ENCODE data around the gene TM4SF18. TPM values are rescaled to one million over a fixed set of nuclear protein-coding genes. Genes with fewer than 3 reads are reported as not detected.

The TM4SF18 gene
- total RNA-seq, 2 donors from 2014 or later: 7.9 to 13.2 TPM

DNA sequence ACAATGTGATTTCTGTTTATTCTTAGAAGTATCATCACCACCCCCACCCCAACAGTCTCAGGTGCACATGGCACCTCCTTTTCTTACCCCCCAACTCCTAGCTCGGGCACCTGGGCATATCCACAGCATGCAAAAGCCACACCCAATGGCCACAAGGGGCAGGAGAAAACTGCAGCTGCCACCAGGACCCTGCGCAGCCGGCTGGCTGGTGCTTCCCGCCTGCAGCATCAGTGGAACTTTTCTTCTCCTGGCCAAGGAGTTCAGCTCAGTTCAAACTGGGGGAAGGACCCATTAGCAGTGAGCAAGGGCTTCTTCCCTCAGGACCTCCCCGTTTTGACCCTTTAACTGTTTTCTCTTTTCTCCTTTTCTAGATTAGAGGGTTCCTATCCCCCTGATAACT, 44.8 kb downstream of the TM4SF18 start:
- Histone ChIP-seq H3K27me3 (no peaks in the 10 kb centered on the region), H3K36me3 (replicated peaks in 1 of 2; ENCODE audit: insufficient read depth in 1 of 2, low read depth in 2 of 2) (no peaks in the 10 kb centered on the region), H3K27ac (no peak overlapping the region), H3K4me1 (no peaks in the 10 kb centered on the region), H3K9me3 (no peaks in the 10 kb centered on the region), H3K4me3 (no peak overlapping the region)
- TF ChIP-seq POLR2A (IDR thresholded peaks at IDR 0.05): no peak
- WGBS, 2 donors: 71 to 74% methylated on average over 5 of the region's 5 CpGs
- intact Hi-C loops (cut with DNase I): no loop called here
- no peak for ATAC-seq
- DNase-seq: no peak

GRCh38 chr3:149284034-149284433, 49.4 kb downstream of the TM4SF18 start:
- Histone ChIP-seq H3K4me1 (peaks cover 15% of the 10 kb centered on the region), H3K9me3 (no peaks in the 10 kb centered on the region), H3K27me3 (no peaks in the 10 kb centered on the region), H3K4me3 (no peak overlapping the region), H3K27ac (no peak overlapping the region), H3K36me3 (replicated peaks in 1 of 2; ENCODE audit: insufficient read depth in 1 of 2, low read depth in 2 of 2) (no peaks in the 10 kb centered on the region)
- WGBS, 2 donors: 93 to 100% methylated on average over 3 to 15 of the region's 23 CpGs
- TF ChIP-seq POLR2A (IDR thresholded peaks at IDR 0.05) (no peak), CTCF (IDR thresholded peaks at IDR 0.05) (no peak)
- intact Hi-C loops (cut with DNase I): no loop called here
- ATAC-seq (no peak), DNase-seq (no peak)

DNA sequence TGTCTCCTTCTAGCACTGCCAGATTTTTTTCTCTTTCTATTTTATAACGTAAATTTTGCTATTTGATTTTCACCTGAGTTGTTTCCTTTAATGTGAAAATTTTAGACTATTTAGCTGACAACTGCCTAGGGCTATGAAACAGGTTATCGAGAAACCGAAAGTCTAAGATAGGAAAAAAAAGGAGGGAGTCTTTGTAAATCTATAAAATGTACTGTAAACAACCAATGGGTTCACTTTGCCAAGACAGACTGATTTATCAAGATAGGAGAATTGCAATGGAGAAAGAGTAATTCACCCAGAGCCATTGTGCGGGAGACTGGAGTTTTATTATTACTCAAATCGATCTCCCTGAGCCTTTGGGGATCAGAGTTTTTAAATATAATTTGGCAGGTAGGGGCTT, 50.0 kb downstream of the TM4SF18 start:
- no peak overlapping the region for H3K27ac ChIP-seq

DNA sequence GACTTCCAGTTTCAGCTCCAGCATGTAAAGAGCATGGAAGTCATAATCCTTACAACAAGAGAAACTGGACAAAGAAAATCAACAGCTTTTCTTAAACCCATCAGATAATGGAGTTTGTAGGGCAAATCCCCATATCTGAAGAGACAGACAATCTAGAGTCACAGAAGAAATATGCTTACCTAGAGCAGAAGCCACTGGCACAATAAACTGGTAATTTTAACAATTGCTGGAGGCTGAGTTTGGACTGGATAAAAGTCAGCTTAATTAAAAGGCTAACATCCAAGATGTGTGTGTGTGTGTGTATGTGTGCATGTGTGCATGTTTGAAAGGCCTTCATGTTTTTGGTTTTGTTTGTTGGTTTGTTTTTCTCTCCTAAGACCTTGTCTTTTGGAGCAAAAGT, 50.6 kb downstream of the TM4SF18 start:
- no peak overlapping the region for H3K4me3 ChIP-seq
- intact Hi-C loops (cut with DNase I): no loop called here
- H3K9me3 ChIP-seq: no peaks in the 10 kb centered on the region
- ATAC-seq (no peak), DNase-seq (no peak)
- H3K4me1 ChIP-seq: peaks cover 25% of the 10 kb centered on the region
- H3K27me3 ChIP-seq: no peaks in the 10 kb centered on the region
- H3K27ac ChIP-seq: no peak overlapping the region
- TF ChIP-seq POLR2A (IDR thresholded peaks at IDR 0.05) (no peak), CTCF (IDR thresholded peaks at IDR 0.05) (no peak)
- H3K36me3 ChIP-seq (replicated peaks in 1 of 2; ENCODE audit: insufficient read depth in 1 of 2, low read depth in 2 of 2): no peaks in the 10 kb centered on the region

More for the DNA sequence above, 50.0 kb downstream of the TM4SF18 start:
- DNase-seq (no peak), ATAC-seq (no peak)
- H3K4me1 ChIP-seq: peaks cover 21% of the 10 kb centered on the region
- no peak for TF ChIP-seq POLR2A (IDR thresholded peaks at IDR 0.05)
- no peak for TF ChIP-seq CTCF (IDR thresholded peaks at IDR 0.05)
- H3K9me3 ChIP-seq: no peaks in the 10 kb centered on the region
- intact Hi-C loops (cut with DNase I): no loop called here
- no peaks in the 10 kb centered on the region for H3K27me3 ChIP-seq
- H3K4me3 ChIP-seq: no peak overlapping the region
- WGBS, 2 donors: 46 to 60% methylated on average over 5 of the region's 5 CpGs
- H3K36me3 ChIP-seq (replicated peaks in 1 of 2; ENCODE audit: insufficient read depth in 1 of 2, low read depth in 2 of 2): no peaks in the 10 kb centered on the region

DNA sequence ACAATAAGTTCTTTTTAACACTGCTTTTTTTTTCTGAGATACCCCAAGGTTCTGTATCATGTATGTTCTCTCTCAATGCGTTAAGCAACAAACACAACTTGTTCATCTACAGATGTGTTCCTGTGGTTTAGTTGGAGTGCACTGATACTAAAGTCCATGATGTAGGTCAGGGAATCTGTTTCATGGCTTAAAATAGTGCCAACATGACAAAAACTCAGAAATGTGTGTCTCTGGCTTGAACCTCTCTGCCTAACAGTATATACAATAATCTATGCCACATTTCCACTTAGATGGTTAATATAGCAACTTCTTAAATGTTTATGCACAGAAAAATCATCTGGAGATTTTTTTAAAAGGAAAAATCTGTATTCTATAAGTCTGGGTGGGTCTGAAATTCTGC, 51.1 kb downstream of the TM4SF18 start:
- Histone ChIP-seq H3K4me1 (peaks cover 30% of the 10 kb centered on the region), H3K4me3 (no peak overlapping the region), H3K27ac (no peak overlapping the region), H3K36me3 (replicated peaks in 1 of 2; ENCODE audit: insufficient read depth in 1 of 2, low read depth in 2 of 2) (no peaks in the 10 kb centered on the region), H3K9me3 (no peaks in the 10 kb centered on the region), H3K27me3 (no peaks in the 10 kb centered on the region)
- DNase-seq (no peak), ATAC-seq (no peak)
- intact Hi-C loops (cut with DNase I): no loop called here
- WGBS, 2 donors: 95% methylated on average over 1 of the region's 1 CpG
- TF ChIP-seq POLR2A (IDR thresholded peaks at IDR 0.05): no peak
- no peak for TF ChIP-seq CTCF (IDR thresholded peaks at IDR 0.05)

Data from body of pancreas (tissue), 4 donors.